DOHH2 (cell line): ENCODE measurements around the gene TCTN1.

Experiments
- H3F3A ChIP-seq: fragments of 200-600 bp; sonication (generic), shearing (Covaris generic); 2 replicates; pipeline ENCODE4 v1.6.0; 2016; ENCODE audit warnings: antibody characterized with exemption, mild to moderate bottlenecking; ENCODE audit not compliant: control insufficient read depth, insufficient read depth
- H3K27ac ChIP-seq: fragments of 200-600 bp; sonication (generic); 2 replicates; pipeline ENCODE4 v1.5.1; 2014; ENCODE audit warnings: low read depth, mild to moderate bottlenecking, low read length, moderate library complexity
- H3K27me3 ChIP-seq: fragments of 200-600 bp; sonication (generic); 2 replicates; pipeline ENCODE4 v1.6.1; 2014; ENCODE audit warnings: mild to moderate bottlenecking, low read length, mixed read lengths; ENCODE audit not compliant: control insufficient read depth
- H3K36me3 ChIP-seq: fragments of 200-600 bp; sonication (generic); 2 replicates; pipeline ENCODE4 v1.6.1; 2014; ENCODE audit warnings: mild to moderate bottlenecking, low read length, moderate library complexity, mixed read lengths; ENCODE audit not compliant: control insufficient read depth
- H3K4me1 ChIP-seq: fragments of 200-600 bp; sonication (generic); 2 replicates; pipeline ENCODE4 v1.6.1; 2014; ENCODE audit warnings: mild to moderate bottlenecking, low read length, mixed read lengths; ENCODE audit not compliant: control insufficient read depth
- H3K4me2 ChIP-seq: fragments of 200-600 bp; sonication (generic); 2 replicates; pipeline ENCODE4 v1.6.0; 2014; ENCODE audit warnings: mild to moderate bottlenecking, low read length, moderate library complexity
- H3K4me3 ChIP-seq: fragments of 200-600 bp; sonication (generic); 2 replicates; pipeline ENCODE4 v1.5.1; 2014; ENCODE audit warnings: mild to moderate bottlenecking, low read length, mixed read lengths
- H3K79me2 ChIP-seq: fragments of 200-600 bp; sonication (generic); 2 replicates; pipeline ENCODE4 v1.6.1; 2014; ENCODE audit warnings: mild to moderate bottlenecking, low read length, mixed read lengths; ENCODE audit not compliant: control insufficient read depth
- H3K9me2 ChIP-seq: fragments of 200-600 bp; sonication (generic); replicated peaks from 2 replicates; pipeline ENCODE4 v1.6.1; 2014; ENCODE audit warnings: mild to moderate bottlenecking, low read length, mixed read lengths; ENCODE audit not compliant: control insufficient read depth
- H3K9me3 ChIP-seq: fragments of 200-600 bp; sonication (generic); 2 replicates; pipeline ENCODE4 v1.6.1; 2014; ENCODE audit warnings: antibody characterized with exemption, low read length, mixed read lengths; ENCODE audit not compliant: control insufficient read depth, insufficient read depth
- H4K20me1 ChIP-seq: fragments of 200-600 bp; sonication (generic); 2 replicates; pipeline ENCODE4 v1.6.0; 2014; ENCODE audit warnings: low read depth, mild to moderate bottlenecking, antibody characterized with exemption, low read length, moderate library complexity; ENCODE audit not compliant: control insufficient read depth, insufficient read depth
- CTCF ChIP-seq: fragments of 200-600 bp; sonication (generic); IDR thresholded peaks from one replicate; pipeline ENCODE4 v1.5.1; 2014; ENCODE audit warnings: antibody characterized with exemption, mild to moderate bottlenecking, low read depth, low read length; ENCODE audit not compliant: poor library complexity, severe bottlenecking
- EZH2phosphoT487 ChIP-seq: fragments of 200-600 bp; sonication (generic); IDR thresholded peaks from 2 replicates; pipeline ENCODE4 v1.6.1; 2017; ENCODE audit warnings: borderline replicate concordance, mild to moderate bottlenecking, antibody characterized with exemption, low read length, moderate library complexity, mixed read lengths

Gene TCTN1

GRCh38 chr12:110668480-110669192 is 54.7 kb downstream of the TCTN1 start:
- Histone ChIP-seq H3K4me2 (peak overlapping the region; percentile 86), H3K79me2 (peaks cover 26% of the 10 kb centered on the region), H3K27ac (peak overlapping the region; percentile 99), H3K27me3 (no peaks in the 10 kb centered on the region), H3K4me3 (peak overlapping the region; percentile 59), H3K4me1 (peaks cover 88% of the 10 kb centered on the region), H3K9me3 (peaks cover 4% of the 10 kb centered on the region; the same call in 1 of the 2 replicates), H3F3A (peaks cover 20% of the 10 kb centered on the region), H3K36me3 (peaks cover 49% of the 10 kb centered on the region), H4K20me1 (no peaks in the 10 kb centered on the region), H3K9me2 (no peaks in the 10 kb centered on the region)
- no peak for TF ChIP-seq EZH2phosphoT487
- no peak for TF ChIP-seq CTCF

- no peaks in the 10 kb centered on the region for H3K27me3 ChIP-seq
- peak overlapping the region; percentile 59 for H3K4me3 ChIP-seq
- peaks cover 53% of the 10 kb centered on the region for H3K36me3 ChIP-seq
- H3K79me2 ChIP-seq: peaks cover 26% of the 10 kb centered on the region
- no peaks in the 10 kb centered on the region for H3K9me2 ChIP-seq
- H3K4me2 ChIP-seq: peak overlapping the region; percentile 86
- peaks cover 20% of the 10 kb centered on the region for H3F3A ChIP-seq
- no peak for TF ChIP-seq EZH2phosphoT487
- no peak for TF ChIP-seq CTCF
- peak overlapping the region; percentile 99 for H3K27ac ChIP-seq
- H3K4me1 ChIP-seq: peaks cover 88% of the 10 kb centered on the region
- peaks cover 4% of the 10 kb centered on the region; the same call in 1 of the 2 replicates for H3K9me3 ChIP-seq
- H4K20me1 ChIP-seq: no peaks in the 10 kb centered on the region
These were observed 55.2 kb downstream of the TCTN1 start for GRCh38 chr12:110669193-110669502.

DNA sequence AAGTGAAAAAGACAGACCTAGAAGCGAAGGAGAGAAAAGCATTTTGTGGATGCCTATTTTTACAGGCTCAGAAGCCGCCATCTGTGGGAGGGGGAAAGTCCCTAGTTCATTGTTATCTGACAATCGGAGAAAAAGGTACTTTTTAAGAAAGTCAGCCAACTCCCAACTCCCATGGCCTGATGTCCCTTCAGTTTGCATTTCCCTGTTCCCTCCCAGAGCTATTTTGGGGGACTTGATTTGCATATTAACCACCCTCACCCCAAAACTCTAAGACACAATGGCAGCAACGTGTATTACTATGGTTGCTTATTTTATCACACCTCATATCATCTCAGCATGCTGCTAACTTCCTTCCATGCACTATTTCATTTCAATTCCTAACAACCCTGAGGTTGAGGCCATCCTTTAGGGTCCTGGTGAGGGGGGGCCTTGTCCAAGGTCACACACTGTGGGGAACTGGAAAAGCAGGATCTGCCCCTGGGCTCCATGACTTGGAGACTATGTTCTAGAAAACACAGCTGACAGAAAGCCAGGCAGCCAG is 56.3 kb downstream of the TCTN1 start:
- no peaks in the 10 kb centered on the region for H4K20me1 ChIP-seq
- H3K9me3 ChIP-seq: no peaks in the 10 kb centered on the region
- H3K36me3 ChIP-seq: peaks cover 55% of the 10 kb centered on the region
- H3K79me2 ChIP-seq: peaks cover 23% of the 10 kb centered on the region
- TF ChIP-seq CTCF (no peak), EZH2phosphoT487 (no peak)
- H3K27me3 ChIP-seq: no peaks in the 10 kb centered on the region
- peak overlapping the region; percentile 86 for H3K4me2 ChIP-seq
- peaks cover 27% of the 10 kb centered on the region for H3F3A ChIP-seq
- H3K4me1 ChIP-seq: peaks cover 92% of the 10 kb centered on the region
- peak overlapping the region; percentile 99 for H3K27ac ChIP-seq
- H3K4me3 ChIP-seq: peak overlapping the region; percentile 59
- no peaks in the 10 kb centered on the region for H3K9me2 ChIP-seq
